ENCODE data around the gene NUDT19. TPM values are rescaled to one million over a fixed set of nuclear protein-coding genes. Genes with fewer than 3 reads are reported as not detected.

The NUDT19 gene
- total and polyA plus RNA-seq, 2 experiments from 2014 or later, result 2.4 to 3.9 TPM

GRCh38 chr19:32711747-32712146 lies 20.1 kb downstream of the NUDT19 start:
- Histone ChIP-seq H3K27ac (ENCODE audit: low read depth) (no peak overlapping the region), H3K27me3 (ENCODE audit: insufficient read depth) (no peaks in the 10 kb centered on the region), H3K9me2 (ENCODE audit: insufficient read depth) (no peaks in the 10 kb centered on the region), H2AFZ (no peak overlapping the region), H3K4me3 (no peak overlapping the region), H3K36me3 (ENCODE audit: insufficient read depth) (no peaks in the 10 kb centered on the region), H3K79me2 (replicated peaks; ENCODE audit: insufficient read depth) (no peaks in the 10 kb centered on the region), H3K4me2 (no peak overlapping the region), H3K4me1 (ENCODE audit: insufficient read depth) (no peaks in the 10 kb centered on the region), H4K20me1 (replicated peaks; ENCODE audit: insufficient read depth) (0 out of 2 replicates have a peak, but pooled peaks cover 2% of the 10 kb centered on the region), H3F3A (replicated peaks; ENCODE audit: low read depth) (no peaks in the 10 kb centered on the region)
- Mint-ChIP-seq H3K36me3 (ENCODE audit: low read depth) (no peaks in the 10 kb centered on the region), H3K4me1 (no peaks in the 10 kb centered on the region), H3K27ac (no peak overlapping the region), H3K27me3 (ENCODE audit: insufficient read depth, low read depth, poor library complexity) (peaks cover 4% of the 10 kb centered on the region), H3K4me3 (no peak overlapping the region), H3K9me3 (no peaks in the 10 kb centered on the region)
- TF ChIP-seq EZH2phosphoT487 (IDR thresholded peaks at IDR 0.05; ENCODE audit: unreplicated experiment) (no peak), CTCF (conservative IDR thresholded peaks at IDR 0.05; ENCODE audit: low read depth in 2 of 2) (no peak), JUNB (IDR thresholded peaks at IDR 0.05; ENCODE audit: unreplicated experiment) (no peak), NANOG (IDR thresholded peaks at IDR 0.05; ENCODE audit: borderline replicate concordance) (no peak), ZNF331 (CRISPR knock-in tag; IDR thresholded peaks at IDR 0.05; ENCODE audit: low read depth) (no peak), EZH2 (IDR thresholded peaks at IDR 0.05; ENCODE audit: low read depth, unreplicated experiment) (no peak), STAT1 (IDR thresholded peaks at IDR 0.05; ENCODE audit: unreplicated experiment) (no peak), POLR2AphosphoS5 (IDR thresholded peaks at IDR 0.05; ENCODE audit: low read depth) (no peak), ZNF462 (CRISPR knock-in tag; IDR thresholded peaks at IDR 0.05) (no peak), ZNF114 (CRISPR knock-in tag; IDR thresholded peaks at IDR 0.05) (no peak), CREB1 (CRISPR knock-in tag; IDR thresholded peaks at IDR 0.05; ENCODE audit: low read depth) (no peak)
- TF ChIP-seq, protein P1, sequence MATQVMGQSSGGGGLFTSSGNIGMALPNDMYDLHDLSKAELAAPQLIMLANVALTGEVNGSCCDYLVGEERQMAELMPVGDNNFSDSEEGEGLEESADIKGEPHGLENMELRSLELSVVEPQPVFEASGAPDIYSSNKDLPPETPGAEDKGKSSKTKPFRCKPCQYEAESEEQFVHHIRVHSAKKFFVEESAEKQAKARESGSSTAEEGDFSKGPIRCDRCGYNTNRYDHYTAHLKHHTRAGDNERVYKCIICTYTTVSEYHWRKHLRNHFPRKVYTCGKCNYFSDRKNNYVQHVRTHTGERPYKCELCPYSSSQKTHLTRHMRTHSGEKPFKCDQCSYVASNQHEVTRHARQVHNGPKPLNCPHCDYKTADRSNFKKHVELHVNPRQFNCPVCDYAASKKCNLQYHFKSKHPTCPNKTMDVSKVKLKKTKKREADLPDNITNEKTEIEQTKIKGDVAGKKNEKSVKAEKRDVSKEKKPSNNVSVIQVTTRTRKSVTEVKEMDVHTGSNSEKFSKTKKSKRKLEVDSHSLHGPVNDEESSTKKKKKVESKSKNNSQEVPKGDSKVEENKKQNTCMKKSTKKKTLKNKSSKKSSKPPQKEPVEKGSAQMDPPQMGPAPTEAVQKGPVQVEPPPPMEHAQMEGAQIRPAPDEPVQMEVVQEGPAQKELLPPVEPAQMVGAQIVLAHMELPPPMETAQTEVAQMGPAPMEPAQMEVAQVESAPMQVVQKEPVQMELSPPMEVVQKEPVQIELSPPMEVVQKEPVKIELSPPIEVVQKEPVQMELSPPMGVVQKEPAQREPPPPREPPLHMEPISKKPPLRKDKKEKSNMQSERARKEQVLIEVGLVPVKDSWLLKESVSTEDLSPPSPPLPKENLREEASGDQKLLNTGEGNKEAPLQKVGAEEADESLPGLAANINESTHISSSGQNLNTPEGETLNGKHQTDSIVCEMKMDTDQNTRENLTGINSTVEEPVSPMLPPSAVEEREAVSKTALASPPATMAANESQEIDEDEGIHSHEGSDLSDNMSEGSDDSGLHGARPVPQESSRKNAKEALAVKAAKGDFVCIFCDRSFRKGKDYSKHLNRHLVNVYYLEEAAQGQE (IDR thresholded peaks at IDR 0.05; ENCODE audit: unreplicated experiment), result no peak
- TF ChIP-seq, protein P2, sequence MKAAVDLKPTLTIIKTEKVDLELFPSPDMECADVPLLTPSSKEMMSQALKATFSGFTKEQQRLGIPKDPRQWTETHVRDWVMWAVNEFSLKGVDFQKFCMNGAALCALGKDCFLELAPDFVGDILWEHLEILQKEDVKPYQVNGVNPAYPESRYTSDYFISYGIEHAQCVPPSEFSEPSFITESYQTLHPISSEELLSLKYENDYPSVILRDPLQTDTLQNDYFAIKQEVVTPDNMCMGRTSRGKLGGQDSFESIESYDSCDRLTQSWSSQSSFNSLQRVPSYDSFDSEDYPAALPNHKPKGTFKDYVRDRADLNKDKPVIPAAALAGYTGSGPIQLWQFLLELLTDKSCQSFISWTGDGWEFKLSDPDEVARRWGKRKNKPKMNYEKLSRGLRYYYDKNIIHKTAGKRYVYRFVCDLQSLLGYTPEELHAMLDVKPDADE (IDR thresholded peaks at IDR 0.05), result no peak
- ATAC-seq (no peak), DNase-seq (ENCODE audit: low spot score) (no peak)

Measured in GM23338 (cell line).